SK-N-MC (cell line): ENCODE data around the gene TRIM41.

Experiments used
- DNase-seq: peaks from one replicate; pipeline ENCODE4 v3.0.0-alpha.2; 2011; ENCODE audit warnings: low read depth, low spot score
- H3K27ac ChIP-seq: fragments of 200-600 bp; sonication (generic); 2 replicates; pipeline ENCODE4 v1.5.1; 2016; ENCODE audit warnings: mixed run types
- H3K36me3 ChIP-seq: fragments of 200-600 bp; sonication (generic); 2 replicates; pipeline ENCODE4 v1.6.1; 2017; ENCODE audit warnings: antibody characterized with exemption, low read length, mixed read lengths; ENCODE audit not compliant: insufficient read depth
- H3K4me3 ChIP-seq: fragments of 200-600 bp; sonication (generic); 2 replicates; pipeline ENCODE4 v1.5.1; 2016
- H3K9ac ChIP-seq: fragments of 200-600 bp; sonication (generic); 2 replicates; pipeline ENCODE4 v1.8.0; 2017; ENCODE audit warnings: mixed run types, mixed read lengths; ENCODE audit not compliant: insufficient read length
- H3K9me3 ChIP-seq: fragments of 200-600 bp; sonication (generic); 2 replicates; pipeline ENCODE4 v1.6.1; 2017; ENCODE audit warnings: low read depth, mild to moderate bottlenecking, antibody characterized with exemption, low read length, moderate library complexity, mixed read lengths
- EZH2 ChIP-seq: fragments of 200-600 bp; sonication (generic); IDR thresholded peaks from one replicate; pipeline ENCODE4 v1.6.1; 2017; ENCODE audit warnings: antibody characterized with exemption
- FOXP2 ChIP-seq: optimal IDR thresholded peaks from 2 replicates; pipeline ENCODE3; 2011; ENCODE audit warnings: mild to moderate bottlenecking, moderate library complexity; ENCODE audit not compliant: insufficient read depth; ENCODE audit errors: extremely low read length, control extremely low read depth
- POLR2AphosphoS5 ChIP-seq: IDR thresholded peaks from 2 replicates; pipeline ENCODE4 v1.6.1; 2012; ENCODE audit warnings: mild to moderate bottlenecking, low read depth, low read length, borderline replicate concordance

TRIM41 gene

DNA sequence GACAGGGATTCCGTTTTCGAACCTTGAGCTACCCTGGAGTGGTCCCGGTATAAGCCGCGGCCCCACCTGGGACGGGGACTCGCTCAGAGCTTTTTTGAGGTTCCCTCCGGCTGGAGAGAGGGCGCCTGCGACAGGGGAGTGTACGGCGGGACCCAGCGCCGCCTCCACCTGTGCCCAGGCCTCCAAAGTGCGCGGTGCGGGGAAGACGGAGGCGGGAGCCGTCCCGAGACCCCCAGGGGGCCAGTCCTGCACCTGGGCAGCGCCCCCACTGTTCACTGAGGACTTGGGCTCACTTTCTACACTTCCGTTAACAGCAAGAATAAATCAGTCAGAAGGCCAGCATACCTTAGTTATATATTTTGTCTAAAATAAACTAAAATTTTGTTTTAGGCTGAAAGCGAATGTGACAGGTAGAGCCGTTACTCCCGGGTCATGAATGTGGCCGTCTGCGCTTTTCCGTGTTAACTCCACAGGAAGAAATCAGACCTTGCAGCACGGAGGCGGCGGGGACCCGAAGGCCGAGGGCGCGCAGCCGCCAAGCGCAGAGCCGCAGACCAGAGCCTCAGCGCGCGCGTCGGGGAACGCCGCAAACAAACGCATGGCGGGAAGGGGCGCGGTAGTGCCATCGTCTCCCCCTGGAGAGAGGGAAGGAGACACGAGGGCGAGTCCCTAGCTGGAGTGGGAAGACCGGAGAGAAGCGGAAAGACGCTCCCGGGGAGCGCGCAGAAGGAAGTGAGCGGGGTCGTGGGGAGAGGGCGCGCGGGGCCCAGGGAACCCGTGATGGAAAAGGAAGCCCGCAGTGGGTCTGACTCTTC, 32.2 kb upstream of the TRIM41 start:
- DNase-seq = no peak
- peak overlapping the region; percentile 62; the same call in 1 of the 2 replicates for H3K27ac ChIP-seq

DNA sequence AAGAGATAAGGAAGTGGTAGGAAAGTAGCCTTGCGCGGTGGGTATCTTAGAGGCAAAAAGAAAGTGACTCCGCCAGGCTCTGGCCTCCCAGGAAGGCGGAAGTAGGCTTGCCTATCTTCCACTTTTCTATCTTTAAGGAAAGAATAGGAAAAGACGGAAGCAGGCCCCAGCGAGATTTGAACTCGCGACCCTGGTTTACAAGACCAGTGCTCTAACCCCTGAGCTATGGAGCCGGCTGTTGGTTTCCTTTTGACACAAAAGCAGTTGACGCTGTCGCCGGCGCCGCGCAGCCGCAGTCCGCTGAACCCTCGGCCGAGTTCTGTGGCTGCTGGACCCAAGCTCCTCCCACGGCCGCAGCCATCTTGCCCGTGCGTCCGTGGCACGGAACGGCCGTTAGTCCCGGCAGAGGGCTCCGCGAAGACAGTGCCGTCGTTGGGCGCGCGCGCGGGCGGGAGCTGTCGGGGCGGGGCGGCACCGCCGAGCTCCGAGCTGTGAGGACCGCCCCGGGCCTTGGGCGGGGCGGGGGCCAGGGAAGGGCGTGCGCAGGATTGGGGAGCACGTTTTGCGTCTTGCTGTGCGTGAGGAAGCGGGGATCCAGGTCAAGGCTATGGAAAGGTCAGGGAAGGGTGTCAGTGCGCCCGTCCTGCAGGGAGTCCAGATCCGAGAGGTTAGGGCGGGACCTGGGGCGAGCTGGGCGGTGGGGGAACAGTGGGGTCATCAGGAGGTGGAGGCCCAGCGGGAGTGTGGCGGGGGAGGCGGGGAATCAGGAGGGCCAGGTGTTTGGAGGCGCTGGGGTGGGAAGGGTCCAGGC, 31.4 kb upstream of the TRIM41 start:
- Histone ChIP-seq H3K36me3 (no peaks in the 10 kb centered on the region), H3K4me3 (peak overlapping the region; percentile 100), H3K27ac (peak overlapping the region; percentile 78), H3K9ac (peak overlapping the region; percentile 86), H3K9me3 (no peaks in the 10 kb centered on the region)
- no peak for DNase-seq
- TF ChIP-seq EZH2 (no peak), POLR2AphosphoS5 (peak; percentile 67; the same call in 1 of the 2 replicates)

More for the DNA sequence above, 32.2 kb upstream of the TRIM41 start:
- Histone ChIP-seq H3K36me3 (no peaks in the 10 kb centered on the region), H3K9me3 (no peaks in the 10 kb centered on the region), H3K9ac (peak overlapping the region; percentile 83), H3K4me3 (peak overlapping the region; percentile 100)
- TF ChIP-seq EZH2 (no peak), FOXP2 (no peak), POLR2AphosphoS5 (no peak)

DNA sequence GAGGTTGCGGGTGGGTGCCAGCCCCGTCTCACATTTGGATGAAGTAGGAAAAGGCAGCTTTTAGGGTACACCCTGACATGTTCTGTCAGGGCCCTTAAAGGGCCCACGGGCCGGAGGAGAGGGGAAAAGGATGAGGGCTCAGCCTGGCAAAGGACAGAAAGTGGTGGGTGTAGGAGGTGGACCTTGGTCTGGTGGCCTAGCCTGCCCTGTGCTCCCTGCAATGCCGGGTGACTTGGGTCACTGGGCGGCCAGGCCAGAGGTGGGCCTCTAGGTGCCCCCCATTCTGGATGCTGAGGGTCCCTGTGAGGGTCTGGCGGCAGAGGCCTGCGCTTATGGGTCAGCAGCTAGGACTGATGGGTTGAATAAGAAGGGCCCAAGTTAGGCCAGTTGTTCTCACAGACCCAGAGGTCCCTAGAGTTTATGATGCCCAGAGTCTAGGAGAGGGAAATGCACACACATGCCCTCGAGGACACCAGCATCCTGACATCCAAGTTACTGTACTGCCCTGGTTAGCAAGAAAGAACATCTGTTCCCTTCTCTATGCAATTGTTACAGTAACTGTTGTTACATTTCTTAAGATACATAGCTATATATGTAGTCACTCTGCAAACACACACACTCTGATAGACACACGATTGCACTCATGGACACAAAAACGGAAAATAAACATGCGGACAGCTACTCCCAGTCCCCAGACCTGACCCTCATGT, 30.6 kb upstream of the TRIM41 start:
- no peak for DNase-seq
- Histone ChIP-seq H3K36me3 (no peaks in the 10 kb centered on the region), H3K9ac (peak overlapping the region; percentile 86), H3K9me3 (no peaks in the 10 kb centered on the region), H3K27ac (no peak overlapping the region), H3K4me3 (peak overlapping the region; percentile 100)
- TF ChIP-seq EZH2 (no peak), FOXP2 (no peak), POLR2AphosphoS5 (no peak)

DNA sequence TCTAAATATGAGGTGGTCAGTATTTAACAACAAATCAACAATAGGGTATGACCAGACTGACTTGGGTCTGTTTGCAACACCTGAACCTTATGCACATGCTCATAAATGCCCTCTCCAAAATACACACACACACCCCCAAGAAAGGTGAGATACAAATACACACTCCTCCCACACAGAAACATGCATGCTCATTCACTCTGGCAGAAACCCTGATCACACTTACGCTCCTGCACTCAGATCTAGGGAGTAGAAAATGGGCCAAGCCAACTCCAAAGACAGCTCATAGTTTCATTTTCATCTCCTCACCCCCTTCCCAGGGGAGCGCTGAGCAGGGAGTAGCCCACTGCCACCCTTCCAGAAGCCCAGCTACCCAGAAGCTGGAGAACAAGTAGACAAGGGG, 29.4 kb upstream of the TRIM41 start:
- no peak overlapping the region for H3K4me3 ChIP-seq
- no peaks in the 10 kb centered on the region for H3K36me3 ChIP-seq
- no peaks in the 10 kb centered on the region for H3K9me3 ChIP-seq
- no peak for DNase-seq
- H3K27ac ChIP-seq = no peak overlapping the region
- no peak overlapping the region for H3K9ac ChIP-seq
- TF ChIP-seq POLR2AphosphoS5 = no peak
- no peak for TF ChIP-seq FOXP2
- TF ChIP-seq EZH2 = no peak

DNA sequence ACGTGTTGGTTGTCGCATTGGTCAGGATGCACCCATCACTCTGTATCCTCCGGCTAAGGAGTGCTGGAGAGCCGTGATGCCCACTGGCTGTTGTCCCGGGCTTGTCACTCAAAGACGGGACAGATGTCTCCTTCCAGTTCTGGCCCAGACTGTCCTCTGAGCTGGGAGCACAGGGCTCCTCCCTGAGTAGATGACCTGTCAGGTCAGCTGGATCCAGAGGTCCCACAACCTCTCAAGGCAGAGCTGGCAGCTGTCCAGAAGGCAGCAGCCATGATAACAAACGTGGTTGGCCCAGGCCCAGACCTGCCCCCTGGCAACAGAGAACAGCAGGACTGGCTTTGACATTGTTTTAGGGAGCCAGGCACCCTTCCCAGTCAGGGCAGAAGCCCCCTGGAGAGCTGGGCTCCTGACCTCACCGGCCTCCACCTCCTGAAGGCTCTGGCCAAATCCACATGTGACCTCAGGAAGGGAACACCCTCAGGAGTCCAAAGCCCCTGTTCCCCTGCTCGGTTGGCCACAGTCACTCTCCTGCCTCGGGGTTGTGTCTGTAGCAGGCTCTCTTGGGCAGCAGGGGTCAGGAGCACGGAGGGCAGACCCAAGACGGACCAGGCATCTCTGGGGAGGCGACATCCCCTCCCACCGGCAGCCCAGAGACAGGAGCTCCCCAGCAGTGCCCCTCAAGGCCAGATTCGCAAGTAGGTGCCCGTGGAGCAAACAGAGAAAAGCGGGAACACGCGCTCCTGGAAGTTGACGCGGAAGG, 28.4 kb upstream of the TRIM41 start:
- TF ChIP-seq FOXP2 = no peak
- no peak for TF ChIP-seq EZH2
- no peak for TF ChIP-seq POLR2AphosphoS5
- Histone ChIP-seq H3K27ac (no peak overlapping the region), H3K36me3 (no peaks in the 10 kb centered on the region), H3K9me3 (no peaks in the 10 kb centered on the region), H3K4me3 (no peak overlapping the region), H3K9ac (no peak overlapping the region)
- no peak for DNase-seq

DNA sequence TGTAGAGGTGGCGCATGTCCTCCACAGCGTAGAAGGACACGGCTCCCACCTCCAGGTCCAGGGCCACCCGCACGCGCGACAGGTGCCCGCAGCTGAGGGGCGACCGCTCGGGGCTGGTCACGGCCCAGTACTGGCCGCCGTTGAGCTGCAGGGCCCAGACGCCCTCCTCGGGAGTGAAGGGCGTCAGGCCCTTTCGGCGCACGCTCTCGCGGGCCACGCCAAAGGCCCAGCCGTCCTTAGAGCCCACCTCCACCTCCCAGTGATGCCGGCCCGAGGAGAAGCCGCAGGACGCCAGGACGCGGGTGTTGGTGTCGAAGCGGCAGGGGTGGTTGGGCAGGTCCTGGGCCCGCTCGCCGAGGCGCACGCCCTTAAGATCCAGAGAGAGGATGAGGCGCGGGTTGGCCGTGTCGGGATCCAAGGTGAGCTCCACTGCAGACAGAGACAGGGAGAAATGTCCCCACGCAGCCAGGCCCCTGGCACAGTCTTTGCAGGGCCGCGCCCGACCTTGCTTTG, 27.8 kb upstream of the TRIM41 start:
- no peaks in the 10 kb centered on the region for H3K9me3 ChIP-seq
- DNase-seq = no peak
- H3K36me3 ChIP-seq = no peaks in the 10 kb centered on the region
- no peak overlapping the region for H3K4me3 ChIP-seq
- TF ChIP-seq FOXP2 (no peak), EZH2 (no peak), POLR2AphosphoS5 (no peak)
- no peak overlapping the region for H3K9ac ChIP-seq
- no peak overlapping the region for H3K27ac ChIP-seq

DNA sequence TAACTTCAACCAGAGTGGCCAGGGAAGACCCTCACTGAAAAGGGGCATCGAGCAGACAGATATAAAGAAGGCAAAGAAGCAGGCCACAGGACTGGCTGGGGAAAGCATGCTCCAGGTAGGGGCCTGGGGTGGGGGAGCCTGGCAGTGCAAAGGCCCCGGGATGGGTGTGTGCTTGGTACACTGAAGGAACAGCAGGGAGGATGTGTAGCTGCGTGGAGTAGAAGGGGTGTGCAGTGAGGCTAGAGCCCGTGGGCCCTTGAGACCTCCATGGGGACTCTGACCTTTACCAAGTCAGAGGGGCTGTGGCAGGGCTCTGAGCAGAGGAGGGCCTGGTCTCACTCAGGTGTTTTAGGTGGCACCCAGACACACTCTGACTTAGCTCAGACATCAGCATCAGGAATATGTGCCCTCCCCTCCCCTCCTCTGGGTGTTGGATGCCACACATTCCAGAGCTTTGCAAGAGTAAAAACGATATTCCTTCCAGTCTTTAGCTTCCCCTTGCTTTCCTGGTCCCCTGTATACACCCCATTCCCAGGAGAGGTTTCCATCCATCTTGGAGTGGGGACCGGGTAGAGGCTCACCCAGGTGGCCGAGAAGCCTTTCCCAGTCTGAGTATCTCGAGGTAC, 25.6 kb upstream of the TRIM41 start:
- Histone ChIP-seq H3K36me3 (no peaks in the 10 kb centered on the region), H3K9me3 (no peaks in the 10 kb centered on the region), H3K9ac (no peak overlapping the region), H3K27ac (no peak overlapping the region), H3K4me3 (no peak overlapping the region)
- TF ChIP-seq POLR2AphosphoS5 (no peak), FOXP2 (no peak), EZH2 (no peak)
- no peak for DNase-seq
